Activated CD8-positive, alpha-beta memory T cell treated with anti-CD3 and anti-CD28 coated beads, Interleukin-2, amount 50 U/mL, for 48 hours (primary cell): Measurements from ENCODE around the gene DPF1.

Source experiments
- DNase-seq: peaks from one replicate; pipeline ENCODE4 v3.0.0-alpha.2; 2020

The DPF1 gene

GRCh38 chr19:38195237-38195636 lies 28.8 kb downstream of the DPF1 start:
- DNase-seq: no peak

GRCh38 chr19:38194061-38194701 lies 29.8 kb downstream of the DPF1 start:
- no peak for DNase-seq

- DNase-seq: no peak
These were observed 30.6 kb downstream of the DPF1 start for GRCh38 chr19:38193445-38193844.

GRCh38 chr19:38191747-38192146 lies 32.3 kb downstream of the DPF1 start:
- no peak for DNase-seq

GRCh38 chr19:38190793-38191192 lies 33.2 kb downstream of the DPF1 start:
- no peak for DNase-seq

GRCh38 chr19:38190061-38190460 lies 34.0 kb downstream of the DPF1 start:
- no peak for DNase-seq

GRCh38 chr19:38185562-38185961 lies 38.5 kb downstream of the DPF1 start:
- DNase-seq: no peak

- DNase-seq: no peak
These were observed 39.2 kb downstream of the DPF1 start for GRCh38 chr19:38184815-38185214.

- no peak for DNase-seq
These were observed 40.6 kb downstream of the DPF1 start for GRCh38 chr19:38183251-38183897.

GRCh38 chr19:38182536-38183210 lies 41.3 kb downstream of the DPF1 start:
- no peak for DNase-seq

- DNase-seq: no peak
These were observed 44.0 kb downstream of the DPF1 start for GRCh38 chr19:38180071-38180470.

- no peak for DNase-seq
These were observed 48.6 kb downstream of the DPF1 start for GRCh38 chr19:38175422-38175821.

- no peak for DNase-seq
These were observed 50.6 kb downstream of the DPF1 start for GRCh38 chr19:38173291-38174041.

- no peak for DNase-seq
These were observed 52.0 kb downstream of the DPF1 start for GRCh38 chr19:38172001-38172400.

GRCh38 chr19:38170334-38170733 lies 53.7 kb downstream of the DPF1 start:
- DNase-seq: no peak

- no peak for DNase-seq
These were observed 55.4 kb downstream of the DPF1 start for GRCh38 chr19:38168637-38169036.

GRCh38 chr19:38165335-38165734 lies 58.7 kb downstream of the DPF1 start:
- no peak for DNase-seq

GRCh38 chr19:38164526-38164925 lies 59.5 kb downstream of the DPF1 start:
- no peak for DNase-seq

GRCh38 chr19:38163419-38164290 lies 60.4 kb downstream of the DPF1 start:
- DNase-seq: no peak

- no peak for DNase-seq
These were observed 61.4 kb downstream of the DPF1 start for GRCh38 chr19:38162632-38163031.

GRCh38 chr19:38162094-38162493 lies 61.9 kb downstream of the DPF1 start:
- no peak for DNase-seq
